ENCODE data around the gene BPGM. TPM values are rescaled to one million over a fixed set of nuclear protein-coding genes. Genes with fewer than 3 reads are reported as not detected.

The BPGM gene
- total RNA-seq, 1 experiment from 2014 or later, result 10.0 TPM

GRCh38 chr7:134694299-134694698 is 47.6 kb downstream of the BPGM start:
- H3K27ac ChIP-seq (ENCODE audit: low read depth, low read length), result no peak overlapping the region
- H3K27me3 ChIP-seq (ENCODE audit: insufficient read depth, low read length), result peaks cover 4% of the 10 kb centered on the region; the same call in 1 of the 2 replicates
- H3K4me3 ChIP-seq (replicated peaks in 1 of 2; ENCODE audit: low read depth in 1 of 2, low read length in 2 of 2), result no peak overlapping the region
- intact Hi-C loops (cut with micrococcal nuclease), result loop anchor here (10.0 kb wide), 2 partner anchors 471 to 641 kb away; no protein-coding TSS in a partner anchor
- no peak overlapping the region for H2AFZ ChIP-seq (ENCODE audit: low read depth, low read length, poor library complexity, severe bottlenecking)
- TF ChIP-seq POLR2A (IDR thresholded peaks at IDR 0.05; ENCODE audit: borderline replicate concordance, extremely low read depth, insufficient read depth, insufficient read length) (no peak), ZFX (IDR thresholded peaks at IDR 0.05) (no peak), CTCF (IDR thresholded peaks at IDR 0.05 in 2 of 3, conservative IDR thresholded peaks at IDR 0.05 in 1 of 3; ENCODE audit: borderline replicate concordance in 1 of 3, insufficient read depth in 1 of 3, low read depth in 2 of 3, low read length in 2 of 3) (peak in 2 of 3 experiments; percentile 59 to 71; a peak in 4 of 6 replicates), YY1 (IDR thresholded peaks at IDR 0.05; ENCODE audit: extremely low read depth, insufficient replicate concordance, low read depth, low read length) (no peak)
- no peaks in the 10 kb centered on the region for H3K79me2 ChIP-seq (ENCODE audit: insufficient read depth, low read length)
- no peaks in the 10 kb centered on the region for H3K36me3 ChIP-seq (ENCODE audit: control insufficient read depth in 1 of 2, insufficient read depth in 2 of 2, low read length in 2 of 2)
- H3K9ac ChIP-seq (ENCODE audit: low read length), result no peak overlapping the region
- no peaks in the 10 kb centered on the region for H4K20me1 ChIP-seq (ENCODE audit: insufficient read depth)
- peak; percentile 81 for ATAC-seq
- RAD21 ChIA-PET (ENCODE audit: low non-redundant PET in 1 of 2, low total read pairs in 2 of 2, uncharacterized antibody in 2 of 2, unreplicated experiment in 2 of 2), result no interaction called here
- no peaks in the 10 kb centered on the region; a peak in 1 of 4 replicates for H3K4me1 ChIP-seq (ENCODE audit: control insufficient read depth in 1 of 2, insufficient read depth in 2 of 2, low read length in 2 of 2)
- BruUV-seq (replicated peaks), result no TSS peak
- CTCF ChIA-PET, result interaction anchor here (1.0 to 1.3 kb wide), 2 partner anchors 12 to 30 kb away, joined by 3 to 4 read pairs; no protein-coding TSS in a partner anchor
- no peaks in the 10 kb centered on the region for H3K9me3 ChIP-seq (ENCODE audit: control insufficient read depth in 1 of 2, insufficient read depth in 1 of 2, low read depth in 1 of 2, low read length in 2 of 2)
- no peaks in the 10 kb centered on the region for H3K9me2 ChIP-seq (ENCODE audit: insufficient read depth)
- H3K4me2 ChIP-seq (ENCODE audit: low read length), result no peak overlapping the region
- POLR2A ChIA-PET, result no interaction called here
- no peak for DNase-seq (ENCODE audit: low read depth, low spot score)

- Histone ChIP-seq H3K4me2 (ENCODE audit: low read length) (no peak overlapping the region), H3K79me2 (ENCODE audit: insufficient read depth, low read length) (no peaks in the 10 kb centered on the region), H2AFZ (ENCODE audit: low read depth, low read length, poor library complexity, severe bottlenecking) (no peak overlapping the region), H3K9me3 (ENCODE audit: control insufficient read depth in 1 of 2, insufficient read depth in 1 of 2, low read depth in 1 of 2, low read length in 2 of 2) (no peaks in the 10 kb centered on the region), H3K27ac (ENCODE audit: low read depth, low read length) (no peak overlapping the region), H3K4me3 (replicated peaks in 1 of 2; ENCODE audit: low read depth in 1 of 2, low read length in 2 of 2) (no peak overlapping the region), H3K27me3 (ENCODE audit: insufficient read depth, low read length) (peaks cover 4% of the 10 kb centered on the region; the same call in 1 of the 2 replicates), H3K36me3 (ENCODE audit: control insufficient read depth in 1 of 2, insufficient read depth in 2 of 2, low read length in 2 of 2) (no peaks in the 10 kb centered on the region), H3K4me1 (ENCODE audit: control insufficient read depth in 1 of 2, insufficient read depth in 2 of 2, low read length in 2 of 2) (no peaks in the 10 kb centered on the region; a peak in 1 of 4 replicates), H3K9ac (ENCODE audit: low read length) (no peak overlapping the region), H3K9me2 (ENCODE audit: insufficient read depth) (no peaks in the 10 kb centered on the region), H4K20me1 (ENCODE audit: insufficient read depth) (no peaks in the 10 kb centered on the region)
- ATAC-seq, result no peak
- ChIA-PET CTCF (interaction anchor here (1.1 to 1.3 kb wide), 2 partner anchors 12 to 16 kb away, joined by 4 read pairs; no protein-coding TSS in a partner anchor), RAD21 (ENCODE audit: low non-redundant PET in 1 of 2, low total read pairs in 2 of 2, uncharacterized antibody in 2 of 2, unreplicated experiment in 2 of 2) (no interaction called here), POLR2A (no interaction called here)
- no TSS peak for BruUV-seq (replicated peaks)
- TF ChIP-seq MAX (IDR thresholded peaks at IDR 0.05) (no peak), SIN3A (IDR thresholded peaks at IDR 0.05; ENCODE audit: low read depth) (no peak), ATF3 (IDR thresholded peaks at IDR 0.05) (no peak), YY1 (IDR thresholded peaks at IDR 0.05; ENCODE audit: extremely low read depth, insufficient replicate concordance, low read depth, low read length) (no peak), SP1 (IDR thresholded peaks at IDR 0.05; ENCODE audit: low read depth) (no peak), ZFX (IDR thresholded peaks at IDR 0.05) (no peak)
- no peak for DNase-seq (ENCODE audit: low read depth, low spot score)
- intact Hi-C loops (cut with micrococcal nuclease), result loop anchor here (10.0 kb wide), 2 partner anchors 470 to 640 kb away; no protein-coding TSS in a partner anchor
These were observed 48.1 kb downstream of the BPGM start for GRCh38 chr7:134694767-134695166.

Data from HCT116 (cell line).